MM.1S (cell line): ENCODE data around the gene ALG8.

ENCODE experiments used
- DNase-seq: peaks from one replicate; pipeline ENCODE4 v3.0.0-alpha.2; 2015
- H2AFZ ChIP-seq: fragments of 300-600 bp; sonication (generic); 2 replicates; pipeline ENCODE4 v1.6.0; 2016; ENCODE audit warnings: antibody characterized with exemption, low read length
- H3F3A ChIP-seq: fragments of 300-600 bp; sonication (generic); 2 replicates; pipeline ENCODE4 v1.6.1; 2016; ENCODE audit warnings: mild to moderate bottlenecking, antibody characterized with exemption, low read length, moderate library complexity, mixed read lengths; ENCODE audit not compliant: insufficient read depth
- H3K27ac ChIP-seq: fragments of 300-600 bp; sonication (generic); 2 replicates; pipeline ENCODE4 v1.5.1; 2016; ENCODE audit warnings: mild to moderate bottlenecking, low read length
- H3K27me3 ChIP-seq: fragments of 300-600 bp; sonication (generic); replicated peaks from 2 replicates; pipeline ENCODE4 v1.6.0; 2016; ENCODE audit warnings: low read length; ENCODE audit not compliant: insufficient read depth
- H3K36me3 ChIP-seq: fragments of 300-600 bp; sonication (generic); replicated peaks from 2 replicates; pipeline ENCODE4 v1.6.1; 2016; ENCODE audit warnings: mild to moderate bottlenecking, low read length, mixed read lengths; ENCODE audit not compliant: insufficient read depth
- H3K4me1 ChIP-seq: fragments of 300-600 bp; sonication (generic); 2 replicates; pipeline ENCODE4 v1.6.1; 2016; ENCODE audit warnings: low read length, mixed read lengths
- H3K4me2 ChIP-seq: fragments of 300-600 bp; sonication (generic); 2 replicates; pipeline ENCODE4 v1.6.0; 2016; ENCODE audit warnings: low read depth, low read length
- H3K4me3 ChIP-seq: fragments of 300-600 bp; sonication (generic); 2 replicates; pipeline ENCODE4 v1.5.1; 2016; ENCODE audit warnings: low read length, mixed read lengths
- H3K79me2 ChIP-seq: fragments of 300-600 bp; sonication (generic); 2 replicates; pipeline ENCODE4 v1.6.1; 2016; ENCODE audit warnings: mixed run types, low read length, mixed read lengths
- H3K9ac ChIP-seq: fragments of 300-600 bp; sonication (generic); 2 replicates; pipeline ENCODE4 v1.6.1; 2016; ENCODE audit warnings: low read length, mixed read lengths
- H3K9me2 ChIP-seq: fragments of 300-600 bp; sonication (generic); replicated peaks from 2 replicates; pipeline ENCODE4 v1.6.1; 2016; ENCODE audit warnings: mild to moderate bottlenecking, low read length, mixed read lengths; ENCODE audit not compliant: insufficient read depth
- H3K9me3 ChIP-seq: fragments of 300-600 bp; sonication (generic); replicated peaks from 2 replicates; pipeline ENCODE4 v1.6.1; 2016; ENCODE audit warnings: mild to moderate bottlenecking, low read length, mixed read lengths; ENCODE audit not compliant: insufficient read depth
- H4K20me1 ChIP-seq: fragments of 300-600 bp; sonication (generic); 2 replicates; pipeline ENCODE4 v1.6.1; 2016; ENCODE audit warnings: mild to moderate bottlenecking, low read length, moderate library complexity, mixed read lengths; ENCODE audit not compliant: insufficient read depth
- CTCF ChIP-seq: fragments of 300-600 bp; sonication (generic); IDR thresholded peaks from 2 replicates; pipeline ENCODE4 v1.5.1; 2016; ENCODE audit warnings: antibody characterized with exemption, low read length, mixed read lengths
- EZH2 ChIP-seq: fragments of 300-600 bp; sonication (generic); optimal IDR thresholded peaks from 2 replicates; pipeline ENCODE3; 2017; ENCODE audit warnings: low read depth, mild to moderate bottlenecking, antibody characterized with exemption, low read length, mixed read lengths
- EZH2phosphoT487 ChIP-seq: fragments of 300-600 bp; sonication (generic); IDR thresholded peaks from 2 replicates; pipeline ENCODE4 v1.6.1; 2018; ENCODE audit warnings: antibody characterized with exemption, low read length

Gene ALG8

GRCh38 chr11:78160557-78160956 lies 21.1 kb upstream of the ALG8 start:
- H3K9me2 ChIP-seq, result no peaks in the 10 kb centered on the region
- no peaks in the 10 kb centered on the region for H3K4me1 ChIP-seq

GRCh38 chr11:78158987-78159652 lies 19.7 kb upstream of the ALG8 start:
- Histone ChIP-seq H3K9me3 (no peaks in the 10 kb centered on the region), H3K4me1 (no peaks in the 10 kb centered on the region), H3K36me3 (no peaks in the 10 kb centered on the region), H3K27me3 (no peaks in the 10 kb centered on the region), H2AFZ (no peak overlapping the region), H3K79me2 (no peaks in the 10 kb centered on the region), H4K20me1 (no peaks in the 10 kb centered on the region), H3K4me3 (no peak overlapping the region), H3K27ac (no peak overlapping the region), H3K9me2 (no peaks in the 10 kb centered on the region), H3K4me2 (no peak overlapping the region), H3K9ac (no peak overlapping the region), H3F3A (no peaks in the 10 kb centered on the region)
- DNase-seq, result no peak
- TF ChIP-seq EZH2phosphoT487 (no peak), CTCF (no peak), EZH2 (no peak)

More at GRCh38 chr11:78160557-78160956, 21.1 kb upstream of the ALG8 start:
- Histone ChIP-seq H3K4me2 (no peak overlapping the region), H3K9me3 (no peaks in the 10 kb centered on the region), H4K20me1 (no peaks in the 10 kb centered on the region), H3K36me3 (no peaks in the 10 kb centered on the region), H3K9ac (no peak overlapping the region), H3K27ac (no peak overlapping the region), H3F3A (no peaks in the 10 kb centered on the region), H2AFZ (no peak overlapping the region), H3K27me3 (no peaks in the 10 kb centered on the region), H3K79me2 (no peaks in the 10 kb centered on the region), H3K4me3 (no peak overlapping the region)
- TF ChIP-seq CTCF, result no peak
- TF ChIP-seq EZH2, result no peak
- no peak for TF ChIP-seq EZH2phosphoT487
- DNase-seq, result no peak

GRCh38 chr11:78156127-78156844 lies 16.9 kb upstream of the ALG8 start:
- Histone ChIP-seq H3F3A (no peaks in the 10 kb centered on the region), H3K4me1 (no peaks in the 10 kb centered on the region), H3K27me3 (no peaks in the 10 kb centered on the region), H3K27ac (no peak overlapping the region), H3K4me2 (no peak overlapping the region), H4K20me1 (no peaks in the 10 kb centered on the region), H3K4me3 (no peak overlapping the region), H2AFZ (no peak overlapping the region), H3K36me3 (no peaks in the 10 kb centered on the region), H3K9me3 (no peaks in the 10 kb centered on the region), H3K9me2 (no peaks in the 10 kb centered on the region), H3K9ac (no peak overlapping the region), H3K79me2 (no peaks in the 10 kb centered on the region)
- no peak for TF ChIP-seq EZH2
- TF ChIP-seq EZH2phosphoT487, result no peak
- TF ChIP-seq CTCF, result no peak
- no peak for DNase-seq
